Activated naive CD8-positive, alpha-beta T cell treated with anti-CD3 and anti-CD28 coated beads, Interleukin-2, amount 50 U/mL, for 24 hours (primary cell): ENCODE results near the gene LRRC4B.

Experiments used
- ATAC-seq: fragments of 150-1000 bp; cut with Tn5 transposase; one replicate; pipeline ENCODE4 v1.10.0; 2021
- DNase-seq: peaks from one replicate; pipeline ENCODE4 v3.0.0; 2021
- H3K27ac Mint-ChIP-seq: one replicate; pipeline ENCODE4 v1.8.0; 2021; ENCODE audit warnings: mild to moderate bottlenecking, mixed read lengths
- H3K27me3 Mint-ChIP-seq: one replicate; pipeline ENCODE4 v1.8.0; 2021; ENCODE audit warnings: mixed read lengths
- H3K36me3 Mint-ChIP-seq: one replicate; pipeline ENCODE4 v1.8.0; 2021; ENCODE audit warnings: low read depth, mixed read lengths
- H3K4me1 Mint-ChIP-seq: one replicate; pipeline ENCODE4 v1.8.0; 2021; ENCODE audit warnings: mixed read lengths
- H3K4me3 Mint-ChIP-seq: one replicate; pipeline ENCODE4 v1.8.0; 2021; ENCODE audit warnings: mild to moderate bottlenecking, moderate library complexity, mixed read lengths
- H3K9me3 Mint-ChIP-seq: one replicate; pipeline ENCODE4 v1.8.0; 2021; ENCODE audit warnings: mixed read lengths

The LRRC4B gene

DNA sequence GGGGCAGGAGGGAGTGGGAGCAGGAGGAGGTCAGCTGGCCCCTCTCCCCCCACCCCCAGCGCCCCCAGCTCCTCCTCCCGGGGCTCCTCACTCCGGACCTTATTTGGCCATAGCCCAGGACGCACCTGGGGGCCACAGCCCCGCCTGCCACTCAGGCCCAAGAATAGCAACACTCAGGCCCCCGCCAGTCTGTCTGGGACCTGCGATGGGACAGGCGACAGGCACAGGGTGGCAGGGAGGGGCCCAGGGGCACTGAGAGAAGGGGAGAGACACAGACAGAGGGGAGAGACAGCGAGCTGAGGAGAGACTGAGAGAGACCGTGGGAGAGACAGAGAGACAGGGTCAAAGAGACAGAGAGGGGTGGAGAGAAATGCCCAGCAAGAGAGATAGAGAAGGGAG lies 67.5 kb downstream of the LRRC4B start:
- DNase-seq (no peak), ATAC-seq (no peak)
- H3K36me3 Mint-ChIP-seq, result peaks cover 3% of the 10 kb centered on the region
- H3K9me3 Mint-ChIP-seq, result no peaks in the 10 kb centered on the region
- no peaks in the 10 kb centered on the region for H3K27me3 Mint-ChIP-seq
- H3K4me3 Mint-ChIP-seq, result no peak overlapping the region
- no peak overlapping the region for H3K27ac Mint-ChIP-seq
- no peaks in the 10 kb centered on the region for H3K4me1 Mint-ChIP-seq

DNA sequence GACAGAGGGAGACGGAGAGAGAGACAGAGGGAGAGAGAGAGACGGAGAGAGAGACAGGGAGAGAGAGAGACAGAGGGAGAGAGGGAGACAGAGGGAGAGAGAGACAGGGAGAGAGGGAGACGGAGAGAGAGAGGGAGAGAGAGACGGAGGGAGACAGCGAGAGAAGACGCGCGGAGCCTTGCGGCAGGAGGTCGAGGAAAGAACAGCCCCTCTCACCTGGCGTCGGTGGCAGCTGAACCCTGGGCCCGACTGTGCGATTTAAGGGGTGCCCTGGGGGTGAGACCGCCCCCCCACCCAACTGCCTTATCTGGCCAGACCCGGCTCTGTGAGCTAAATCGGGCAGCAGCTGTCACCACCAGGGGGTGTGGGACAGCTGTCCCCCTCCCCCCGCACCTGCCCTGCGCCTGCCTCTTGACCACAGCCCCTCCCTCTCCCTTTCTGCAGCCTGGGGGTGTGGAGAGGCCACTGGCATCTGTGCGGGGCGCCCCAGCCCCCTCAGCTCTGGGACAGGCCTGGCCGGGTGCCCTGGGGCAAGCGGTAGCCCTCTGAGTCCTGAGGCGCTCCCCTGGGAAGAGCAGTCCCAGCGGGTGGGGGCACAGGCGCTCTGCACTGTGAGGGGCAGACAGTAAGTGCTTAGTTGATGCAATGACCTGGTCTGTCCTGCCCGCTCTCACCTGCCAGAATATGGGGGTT lies 68.0 kb downstream of the LRRC4B start:
- ATAC-seq (peak; percentile 44), DNase-seq (no peak)
- Mint-ChIP-seq H3K36me3 (no peaks in the 10 kb centered on the region), H3K4me3 (no peak overlapping the region), H3K9me3 (no peaks in the 10 kb centered on the region), H3K4me1 (no peaks in the 10 kb centered on the region), H3K27ac (no peak overlapping the region), H3K27me3 (no peaks in the 10 kb centered on the region)

GRCh38 chr19:50498219-50499056 lies 69.8 kb downstream of the LRRC4B start:
- no peak overlapping the region for H3K4me3 Mint-ChIP-seq
- no peak for ATAC-seq
- H3K27me3 Mint-ChIP-seq, result no peaks in the 10 kb centered on the region
- no peaks in the 10 kb centered on the region for H3K9me3 Mint-ChIP-seq
- H3K4me1 Mint-ChIP-seq, result no peaks in the 10 kb centered on the region
- H3K27ac Mint-ChIP-seq, result no peak overlapping the region
- DNase-seq, result no peak
- H3K36me3 Mint-ChIP-seq, result no peaks in the 10 kb centered on the region

GRCh38 chr19:50497022-50497405 lies 71.2 kb downstream of the LRRC4B start:
- DNase-seq, result no peak
- no peak overlapping the region for H3K27ac Mint-ChIP-seq
- H3K4me3 Mint-ChIP-seq, result no peak overlapping the region

GRCh38 chr19:50496189-50497021 lies 71.8 kb downstream of the LRRC4B start:
- no peak for DNase-seq
- Mint-ChIP-seq H3K27me3 (peaks cover 2% of the 10 kb centered on the region), H3K4me3 (no peak overlapping the region), H3K4me1 (peaks cover 11% of the 10 kb centered on the region), H3K9me3 (no peaks in the 10 kb centered on the region), H3K36me3 (no peaks in the 10 kb centered on the region), H3K27ac (no peak overlapping the region)
- ATAC-seq, result no peak

More at GRCh38 chr19:50497022-50497405, 71.2 kb downstream of the LRRC4B start:
- peaks cover 5% of the 10 kb centered on the region for H3K4me1 Mint-ChIP-seq
- H3K9me3 Mint-ChIP-seq, result no peaks in the 10 kb centered on the region
- H3K27me3 Mint-ChIP-seq, result no peaks in the 10 kb centered on the region
- no peaks in the 10 kb centered on the region for H3K36me3 Mint-ChIP-seq
- ATAC-seq, result no peak

GRCh38 chr19:50495020-50495531 lies 73.2 kb downstream of the LRRC4B start:
- Mint-ChIP-seq H3K4me3 (no peak overlapping the region), H3K9me3 (no peaks in the 10 kb centered on the region), H3K27ac (no peak overlapping the region), H3K4me1 (peaks cover 17% of the 10 kb centered on the region), H3K27me3 (peaks cover 2% of the 10 kb centered on the region), H3K36me3 (no peaks in the 10 kb centered on the region)
- no peak for ATAC-seq
- DNase-seq, result no peak

GRCh38 chr19:50494186-50495019 lies 73.8 kb downstream of the LRRC4B start:
- Mint-ChIP-seq H3K27me3 (peaks cover 2% of the 10 kb centered on the region), H3K36me3 (no peaks in the 10 kb centered on the region), H3K4me1 (peaks cover 17% of the 10 kb centered on the region), H3K27ac (no peak overlapping the region), H3K9me3 (no peaks in the 10 kb centered on the region), H3K4me3 (no peak overlapping the region)
- ATAC-seq (no peak), DNase-seq (no peak)

DNA sequence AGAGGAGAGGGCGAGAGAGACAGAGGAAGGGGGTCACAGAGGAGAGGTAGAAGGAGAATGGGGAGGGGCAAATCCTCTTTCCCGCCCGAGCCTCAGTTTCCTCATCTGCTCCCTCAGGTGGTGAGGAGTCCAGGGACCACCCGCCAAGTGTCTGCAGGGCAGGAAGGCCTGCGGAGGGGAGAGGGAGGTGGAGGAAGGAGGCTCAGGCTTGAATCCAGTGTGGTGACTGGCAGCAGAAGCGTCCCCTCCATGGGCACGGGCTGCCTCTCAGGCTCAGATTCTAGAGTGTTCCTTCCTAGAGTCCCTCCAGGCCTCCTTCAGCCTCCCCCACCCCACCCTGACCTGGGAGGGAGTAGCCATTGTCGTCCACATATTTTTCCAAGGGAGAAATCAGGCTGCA lies 75.1 kb downstream of the LRRC4B start:
- Mint-ChIP-seq H3K36me3 (no peaks in the 10 kb centered on the region), H3K27me3 (peaks cover 2% of the 10 kb centered on the region), H3K27ac (no peak overlapping the region), H3K9me3 (no peaks in the 10 kb centered on the region), H3K4me1 (peaks cover 17% of the 10 kb centered on the region), H3K4me3 (no peak overlapping the region)
- DNase-seq (no peak), ATAC-seq (no peak)

GRCh38 chr19:50492303-50493052 lies 75.8 kb downstream of the LRRC4B start:
- ATAC-seq, result peak; percentile 91
- peak; percentile 57 for DNase-seq
- Mint-ChIP-seq H3K27ac (no peak overlapping the region), H3K27me3 (peaks cover 2% of the 10 kb centered on the region), H3K4me1 (peaks cover 17% of the 10 kb centered on the region), H3K36me3 (no peaks in the 10 kb centered on the region), H3K4me3 (peak overlapping the region; percentile 47), H3K9me3 (no peaks in the 10 kb centered on the region)

DNA sequence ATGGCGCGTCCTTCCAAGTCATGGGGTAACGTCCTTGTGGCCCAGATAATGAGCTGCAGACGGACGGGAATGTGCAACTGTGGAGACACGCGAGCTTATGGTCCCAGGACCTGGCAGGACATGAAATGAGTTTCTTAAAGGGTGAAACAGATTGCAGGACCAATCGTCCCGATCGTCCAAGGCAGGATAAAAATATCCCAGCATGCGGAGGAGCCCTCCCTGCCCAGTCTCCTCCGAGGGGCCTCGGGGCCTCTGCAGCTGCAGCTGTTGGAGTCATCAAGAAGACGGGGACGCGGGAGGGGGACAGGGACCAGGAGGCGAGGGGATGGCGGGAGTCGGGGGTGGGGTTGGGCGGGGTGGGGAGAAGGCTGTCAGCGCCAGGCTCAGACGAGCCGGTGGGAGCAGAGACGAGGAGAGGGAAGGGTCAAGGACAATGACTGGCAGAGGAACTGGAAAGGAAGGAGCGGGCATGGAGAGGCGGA lies 77.2 kb downstream of the LRRC4B start:
- DNase-seq (no peak), ATAC-seq (no peak)
- Mint-ChIP-seq H3K9me3 (peaks cover 6% of the 10 kb centered on the region), H3K4me1 (peaks cover 17% of the 10 kb centered on the region), H3K4me3 (no peak overlapping the region), H3K36me3 (peaks cover 6% of the 10 kb centered on the region), H3K27ac (no peak overlapping the region), H3K27me3 (peaks cover 2% of the 10 kb centered on the region)

GRCh38 chr19:50490411-50490811 lies 77.8 kb downstream of the LRRC4B start:
- peaks cover 17% of the 10 kb centered on the region for H3K4me1 Mint-ChIP-seq
- H3K27me3 Mint-ChIP-seq, result peaks cover 2% of the 10 kb centered on the region
- no peak overlapping the region for H3K4me3 Mint-ChIP-seq
- no peak overlapping the region for H3K27ac Mint-ChIP-seq
- no peak for ATAC-seq
- peaks cover 6% of the 10 kb centered on the region for H3K9me3 Mint-ChIP-seq
- DNase-seq, result no peak
- H3K36me3 Mint-ChIP-seq, result peaks cover 10% of the 10 kb centered on the region

DNA sequence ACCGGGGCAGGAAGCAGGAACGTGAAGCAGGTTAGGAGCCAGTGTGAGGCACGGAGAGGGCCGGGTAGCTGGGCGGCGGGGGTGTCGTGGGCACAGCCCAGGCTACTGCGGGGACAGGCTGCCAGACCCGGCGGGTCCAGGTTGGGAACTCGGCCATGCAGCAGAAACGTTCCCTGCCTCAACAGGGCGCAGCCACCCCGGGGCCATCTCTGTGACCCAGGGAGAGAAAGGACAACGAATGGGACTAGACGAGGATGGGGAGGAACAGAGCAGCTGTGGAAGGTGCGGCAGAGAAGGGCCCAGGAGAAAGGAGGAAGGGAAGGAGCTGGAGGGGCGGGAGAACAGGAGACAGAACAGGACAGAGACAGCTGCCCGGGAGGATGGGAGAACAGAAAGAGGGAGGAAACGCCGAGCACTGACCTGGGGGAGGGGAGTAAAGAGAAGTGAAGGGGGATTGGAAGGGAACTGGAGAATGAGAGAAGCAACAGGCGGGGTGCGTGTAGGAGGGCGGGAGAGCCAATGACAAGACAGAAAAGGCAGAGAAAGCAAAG lies 78.7 kb downstream of the LRRC4B start:
- Mint-ChIP-seq H3K4me1 (peaks cover 17% of the 10 kb centered on the region), H3K27ac (no peak overlapping the region), H3K27me3 (peaks cover 2% of the 10 kb centered on the region), H3K36me3 (peaks cover 13% of the 10 kb centered on the region), H3K9me3 (peaks cover 6% of the 10 kb centered on the region), H3K4me3 (no peak overlapping the region)
- ATAC-seq (no peak), DNase-seq (no peak)
